ENCODE results near the gene FRMD4A. TPM values are rescaled to one million over a fixed set of nuclear protein-coding genes. Genes with fewer than 3 reads are reported as not detected.

The FRMD4A gene
- total RNA-seq, 1 donor from 2014 or later = 28.2 TPM

DNA sequence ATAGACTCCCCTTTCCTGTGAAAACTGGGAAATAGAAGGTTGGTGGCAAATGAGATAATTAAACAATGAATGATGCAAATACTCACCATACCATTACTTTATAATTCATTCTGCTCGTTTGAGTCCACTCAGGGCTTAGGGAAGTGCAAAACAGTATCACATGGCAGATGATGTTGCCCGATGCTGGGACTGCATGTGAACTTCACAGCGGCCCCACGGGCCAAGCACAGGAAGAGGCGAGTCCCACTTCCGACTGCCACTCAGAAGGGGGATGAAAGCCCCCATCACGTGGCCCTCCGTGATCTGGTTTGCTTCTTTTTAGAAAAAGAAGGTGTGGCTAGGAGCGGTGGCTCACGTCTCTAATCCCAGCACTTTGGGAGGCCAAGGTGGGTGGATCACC is 672.5 kb downstream of the FRMD4A start:
- TF ChIP-seq, protein P1, sequence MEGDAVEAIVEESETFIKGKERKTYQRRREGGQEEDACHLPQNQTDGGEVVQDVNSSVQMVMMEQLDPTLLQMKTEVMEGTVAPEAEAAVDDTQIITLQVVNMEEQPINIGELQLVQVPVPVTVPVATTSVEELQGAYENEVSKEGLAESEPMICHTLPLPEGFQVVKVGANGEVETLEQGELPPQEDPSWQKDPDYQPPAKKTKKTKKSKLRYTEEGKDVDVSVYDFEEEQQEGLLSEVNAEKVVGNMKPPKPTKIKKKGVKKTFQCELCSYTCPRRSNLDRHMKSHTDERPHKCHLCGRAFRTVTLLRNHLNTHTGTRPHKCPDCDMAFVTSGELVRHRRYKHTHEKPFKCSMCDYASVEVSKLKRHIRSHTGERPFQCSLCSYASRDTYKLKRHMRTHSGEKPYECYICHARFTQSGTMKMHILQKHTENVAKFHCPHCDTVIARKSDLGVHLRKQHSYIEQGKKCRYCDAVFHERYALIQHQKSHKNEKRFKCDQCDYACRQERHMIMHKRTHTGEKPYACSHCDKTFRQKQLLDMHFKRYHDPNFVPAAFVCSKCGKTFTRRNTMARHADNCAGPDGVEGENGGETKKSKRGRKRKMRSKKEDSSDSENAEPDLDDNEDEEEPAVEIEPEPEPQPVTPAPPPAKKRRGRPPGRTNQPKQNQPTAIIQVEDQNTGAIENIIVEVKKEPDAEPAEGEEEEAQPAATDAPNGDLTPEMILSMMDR (IDR thresholded peaks at IDR 0.05; ENCODE audit: insufficient read depth, low read length, poor library complexity, severe bottlenecking) = no peak
- no peaks in the 10 kb centered on the region for H3K27me3 ChIP-seq (ENCODE audit: control insufficient read depth, insufficient read depth, low read length)
- H3K4me3 ChIP-seq (ENCODE audit: low read depth, low read length) = no peak overlapping the region
- peaks cover 8% of the 10 kb centered on the region for H3K36me3 ChIP-seq (ENCODE audit: control insufficient read depth, insufficient read depth, low read length)
- DNase-seq (ENCODE audit: low read depth) = no peak

DNA sequence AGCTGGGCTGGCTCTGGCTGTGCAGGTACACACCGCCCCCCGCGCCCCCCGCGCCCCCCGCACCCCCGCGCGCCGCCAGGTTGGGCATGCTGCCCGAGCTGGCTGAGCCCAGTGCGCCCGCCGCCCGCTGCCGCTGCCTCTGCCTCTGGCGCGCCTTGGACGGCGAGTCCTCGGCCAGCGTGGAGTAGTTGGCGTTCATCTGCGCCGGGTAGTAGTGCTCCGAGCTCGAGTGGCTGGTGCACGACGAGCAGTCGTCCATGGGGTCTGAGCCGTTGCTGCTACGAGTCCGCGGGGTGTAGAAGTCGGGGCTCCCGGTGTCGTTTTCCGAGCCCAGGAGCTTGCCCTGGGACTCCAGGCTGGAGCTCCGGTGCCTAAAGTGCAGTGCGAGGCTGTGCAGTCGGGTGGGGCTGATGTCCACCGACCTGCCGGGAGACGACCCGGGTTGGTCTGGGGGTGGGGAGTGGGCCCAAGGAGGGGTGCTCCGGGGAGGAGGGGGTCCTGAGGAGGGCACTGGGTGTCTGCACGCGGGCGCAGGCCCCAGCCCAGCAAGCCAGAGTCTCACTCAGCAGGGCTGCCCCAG is 673.5 kb downstream of the FRMD4A start:
- H3K27me3 ChIP-seq (ENCODE audit: control insufficient read depth, insufficient read depth, low read length) = no peaks in the 10 kb centered on the region
- no peak for DNase-seq (ENCODE audit: low read depth)
- TF ChIP-seq, protein P1 (IDR thresholded peaks at IDR 0.05; ENCODE audit: insufficient read depth, low read length, poor library complexity, severe bottlenecking) = no peak
- H3K36me3 ChIP-seq (ENCODE audit: control insufficient read depth, insufficient read depth, low read length) = peaks cover 10% of the 10 kb centered on the region
- H3K4me3 ChIP-seq (ENCODE audit: low read depth, low read length) = no peak overlapping the region

DNA sequence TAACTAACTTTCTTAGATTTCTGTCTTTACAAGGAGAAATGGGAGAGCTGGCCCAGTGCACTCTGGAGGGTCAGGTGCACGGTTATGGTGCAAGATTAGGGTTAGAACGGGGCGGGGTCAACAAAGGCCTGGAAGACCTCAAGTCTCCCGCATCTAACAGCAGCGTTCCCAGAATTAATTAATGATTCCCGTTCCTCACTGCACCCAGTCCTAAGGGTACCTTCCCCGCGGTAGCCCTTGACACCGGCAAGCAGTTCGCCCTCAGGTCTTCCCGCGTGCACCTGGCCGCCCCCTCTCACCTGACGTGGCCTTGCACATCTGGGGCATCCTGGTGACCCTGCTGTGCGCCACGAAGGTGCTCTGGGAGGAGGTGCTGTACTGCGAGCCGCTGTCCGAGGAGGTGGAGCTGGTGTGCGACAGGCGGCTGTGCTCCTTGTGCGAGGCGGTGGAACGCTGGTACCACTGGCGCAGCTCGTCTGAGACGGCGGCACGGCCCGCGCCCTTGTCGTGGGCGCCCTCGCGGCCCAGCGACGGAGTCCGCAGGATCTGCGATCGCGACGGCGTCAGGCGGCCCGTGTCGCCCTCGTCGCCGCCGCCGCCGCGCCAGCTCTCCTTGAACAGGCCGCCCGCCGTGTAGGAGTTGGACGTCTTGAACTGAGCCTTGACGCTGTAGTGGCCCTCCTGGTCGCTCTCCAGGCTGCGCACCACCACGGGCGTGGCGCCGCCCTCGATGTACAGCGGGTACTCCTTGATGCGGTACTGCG is 674.2 kb downstream of the FRMD4A start:
- Histone ChIP-seq H3K27me3 (ENCODE audit: control insufficient read depth, insufficient read depth, low read length) (no peaks in the 10 kb centered on the region), H3K36me3 (ENCODE audit: control insufficient read depth, insufficient read depth, low read length) (peaks cover 10% of the 10 kb centered on the region), H3K4me3 (ENCODE audit: low read depth, low read length) (no peak overlapping the region)
- no peak for DNase-seq (ENCODE audit: low read depth)
- TF ChIP-seq, protein P1 (IDR thresholded peaks at IDR 0.05; ENCODE audit: insufficient read depth, low read length, poor library complexity, severe bottlenecking) = no peak

DNA sequence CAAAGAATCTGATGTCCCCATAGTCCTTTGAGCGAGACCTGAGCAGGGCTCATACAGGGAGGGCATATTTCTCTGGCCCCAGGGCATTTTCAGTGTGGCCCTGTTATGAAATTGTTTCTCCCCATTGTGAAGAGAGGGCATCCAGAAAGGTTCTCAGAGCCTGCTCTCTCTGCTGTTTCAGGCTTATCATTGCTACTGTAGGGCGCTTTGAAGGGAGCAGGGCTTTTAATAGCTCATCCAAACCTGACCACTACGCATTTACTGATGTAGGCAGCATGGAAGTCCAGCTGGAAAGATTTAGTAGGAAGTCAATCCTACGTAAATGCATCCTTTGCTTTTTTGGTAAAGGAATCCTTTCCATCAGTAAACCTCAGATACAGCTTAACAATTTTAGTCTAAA is 675.9 kb downstream of the FRMD4A start:
- TF ChIP-seq, protein P1 (IDR thresholded peaks at IDR 0.05; ENCODE audit: insufficient read depth, low read length, poor library complexity, severe bottlenecking) = no peak
- Histone ChIP-seq H3K27me3 (ENCODE audit: control insufficient read depth, insufficient read depth, low read length) (no peaks in the 10 kb centered on the region), H3K36me3 (ENCODE audit: control insufficient read depth, insufficient read depth, low read length) (peaks cover 9% of the 10 kb centered on the region), H3K4me3 (ENCODE audit: low read depth, low read length) (no peak overlapping the region)
- no peak for DNase-seq (ENCODE audit: low read depth)

DNA sequence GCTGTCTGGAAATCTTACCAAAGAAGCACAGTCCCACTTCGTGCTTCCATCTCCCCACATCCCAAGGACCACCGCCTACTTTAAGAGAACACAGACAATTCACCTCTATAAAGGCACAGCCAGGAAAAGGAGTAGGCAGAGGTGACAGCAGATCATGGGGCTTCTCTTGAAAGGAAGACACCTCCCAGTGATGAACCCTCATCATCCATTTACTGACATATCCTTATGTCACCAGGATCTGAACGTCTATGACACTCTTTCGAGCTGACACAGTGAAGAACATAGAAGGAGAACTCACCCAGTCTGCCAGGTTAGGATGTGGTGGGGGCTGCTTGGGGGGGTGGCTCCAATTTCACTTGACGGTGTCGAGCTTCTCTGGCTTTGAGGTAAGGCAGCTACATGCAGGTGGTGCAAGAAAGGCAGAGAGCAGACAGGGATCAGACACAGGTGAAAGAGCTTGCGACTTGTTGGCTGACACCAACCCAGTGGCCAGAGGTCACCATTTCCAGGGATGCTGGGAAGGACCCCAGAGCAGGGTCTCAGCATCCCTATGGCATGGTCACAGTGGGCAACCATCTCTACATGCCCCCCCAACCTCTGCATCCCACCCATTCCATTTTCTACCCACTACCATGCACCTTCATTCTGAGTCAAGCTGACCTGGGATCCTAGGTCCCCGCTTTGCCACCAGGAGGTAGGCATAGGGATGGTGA is 676.5 kb downstream of the FRMD4A start:
- H3K36me3 ChIP-seq (ENCODE audit: control insufficient read depth, insufficient read depth, low read length) = peaks cover 6% of the 10 kb centered on the region
- DNase-seq (ENCODE audit: low read depth) = no peak
- TF ChIP-seq, protein P1 (IDR thresholded peaks at IDR 0.05; ENCODE audit: insufficient read depth, low read length, poor library complexity, severe bottlenecking) = no peak

More for the DNA sequence above, 676.5 kb downstream of the FRMD4A start:
- Histone ChIP-seq H3K4me3 (ENCODE audit: low read depth, low read length) (no peak overlapping the region), H3K27me3 (ENCODE audit: control insufficient read depth, insufficient read depth, low read length) (no peaks in the 10 kb centered on the region)
